Kidney tubule cell (primary cell): Measurements from ENCODE around the gene ABAT.

ENCODE experiments used
- DNase-seq: peaks from one replicate; pipeline ENCODE4 v3.0.0-alpha.2; 2018; ENCODE audit warnings: low spot score

Gene ABAT

GRCh38 chr16:8649829-8650554 is 24.4 kb upstream of the ABAT start:
- DNase-seq = no peak

GRCh38 chr16:8651958-8652357 is 22.5 kb upstream of the ABAT start:
- DNase-seq = peak; percentile 11

- DNase-seq = peak; percentile 33
Observed at GRCh38 chr16:8655184-8655717, 19.2 kb upstream of the ABAT start.

- no peak for DNase-seq
Observed at GRCh38 chr16:8656376-8656775, 18.0 kb upstream of the ABAT start.

- peak; percentile 73 for DNase-seq
Observed at GRCh38 chr16:8660841-8661301, 13.5 kb upstream of the ABAT start.

GRCh38 chr16:8661703-8662102 is 12.7 kb upstream of the ABAT start:
- no peak for DNase-seq

GRCh38 chr16:8663192-8664089 is 11.0 kb upstream of the ABAT start:
- DNase-seq = no peak

- DNase-seq = no peak
Observed at GRCh38 chr16:8665529-8665928, 8.9 kb upstream of the ABAT start.

- no peak for DNase-seq
Observed at GRCh38 chr16:8667492-8667891, 6.9 kb upstream of the ABAT start.

- DNase-seq = no peak
Observed at GRCh38 chr16:8668113-8668512, 6.3 kb upstream of the ABAT start.

- DNase-seq = no peak
Observed at GRCh38 chr16:8669481-8669880, 4.9 kb upstream of the ABAT start.

GRCh38 chr16:8670014-8670560 is 4.3 kb upstream of the ABAT start:
- no peak for DNase-seq

- no peak for DNase-seq
Observed at GRCh38 chr16:8673611-8674412, 605 bp upstream of the ABAT start.

GRCh38 chr16:8675183-8676159 is 1.1 kb downstream of the ABAT start:
- DNase-seq = peak; percentile 53

GRCh38 chr16:8676160-8676547 is 1.7 kb downstream of the ABAT start:
- no peak for DNase-seq

GRCh38 chr16:8676737-8677375 is 2.4 kb downstream of the ABAT start:
- DNase-seq = no peak

GRCh38 chr16:8677481-8677880 is 3.1 kb downstream of the ABAT start:
- peak; percentile 28 for DNase-seq

GRCh38 chr16:8678068-8678927 is 3.9 kb downstream of the ABAT start:
- DNase-seq = peak; percentile 64

- peak; percentile 63 for DNase-seq
Observed at GRCh38 chr16:8679151-8679550, 4.7 kb downstream of the ABAT start.
